Measurements from ENCODE around the gene ZIC5.

GRCh38 chr13:99977334-99977911 is 5.9 kb upstream of the ZIC5 start:
- TF ChIP-seq EZH2phosphoT487 (IDR thresholded peaks at IDR 0.05; ENCODE audit: borderline replicate concordance, low read length) (no peak), EZH2 (IDR thresholded peaks at IDR 0.05; ENCODE audit: low read length, unreplicated experiment) (no peak)
- TF ChIP-seq, protein P1, sequence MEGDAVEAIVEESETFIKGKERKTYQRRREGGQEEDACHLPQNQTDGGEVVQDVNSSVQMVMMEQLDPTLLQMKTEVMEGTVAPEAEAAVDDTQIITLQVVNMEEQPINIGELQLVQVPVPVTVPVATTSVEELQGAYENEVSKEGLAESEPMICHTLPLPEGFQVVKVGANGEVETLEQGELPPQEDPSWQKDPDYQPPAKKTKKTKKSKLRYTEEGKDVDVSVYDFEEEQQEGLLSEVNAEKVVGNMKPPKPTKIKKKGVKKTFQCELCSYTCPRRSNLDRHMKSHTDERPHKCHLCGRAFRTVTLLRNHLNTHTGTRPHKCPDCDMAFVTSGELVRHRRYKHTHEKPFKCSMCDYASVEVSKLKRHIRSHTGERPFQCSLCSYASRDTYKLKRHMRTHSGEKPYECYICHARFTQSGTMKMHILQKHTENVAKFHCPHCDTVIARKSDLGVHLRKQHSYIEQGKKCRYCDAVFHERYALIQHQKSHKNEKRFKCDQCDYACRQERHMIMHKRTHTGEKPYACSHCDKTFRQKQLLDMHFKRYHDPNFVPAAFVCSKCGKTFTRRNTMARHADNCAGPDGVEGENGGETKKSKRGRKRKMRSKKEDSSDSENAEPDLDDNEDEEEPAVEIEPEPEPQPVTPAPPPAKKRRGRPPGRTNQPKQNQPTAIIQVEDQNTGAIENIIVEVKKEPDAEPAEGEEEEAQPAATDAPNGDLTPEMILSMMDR (conservative IDR thresholded peaks at IDR 0.05; ENCODE audit: low read depth, low read length) = no peak
